GM19099 (cell line): ENCODE measurements around the gene NASP.

Experiments
- POLR2A ChIP-seq: IDR thresholded peaks from 3 replicates; pipeline ENCODE4 v1.6.1; 2011; ENCODE audit warnings: low read depth; ENCODE audit not compliant: insufficient read length; ENCODE audit errors: extremely low read depth

Gene NASP

DNA sequence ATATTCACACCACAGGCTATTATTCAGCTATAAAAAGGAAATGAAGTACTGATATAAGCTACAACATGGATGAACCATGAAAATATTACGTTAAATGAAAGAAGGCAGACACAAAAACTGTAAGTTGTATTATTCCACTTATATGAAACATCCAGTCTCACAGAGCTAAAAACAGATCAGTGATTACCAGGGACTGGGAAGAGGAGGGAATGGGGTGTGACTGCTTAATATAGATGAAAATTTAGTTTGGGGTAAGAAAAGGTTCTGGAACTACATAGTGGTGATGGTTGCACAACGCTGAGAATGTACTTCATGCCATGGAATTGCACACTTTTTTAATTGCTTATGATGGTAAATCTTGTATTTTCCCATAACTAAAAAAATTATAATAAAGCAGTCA is 83.0 kb downstream of the NASP start:
- no peak for TF ChIP-seq POLR2A

DNA sequence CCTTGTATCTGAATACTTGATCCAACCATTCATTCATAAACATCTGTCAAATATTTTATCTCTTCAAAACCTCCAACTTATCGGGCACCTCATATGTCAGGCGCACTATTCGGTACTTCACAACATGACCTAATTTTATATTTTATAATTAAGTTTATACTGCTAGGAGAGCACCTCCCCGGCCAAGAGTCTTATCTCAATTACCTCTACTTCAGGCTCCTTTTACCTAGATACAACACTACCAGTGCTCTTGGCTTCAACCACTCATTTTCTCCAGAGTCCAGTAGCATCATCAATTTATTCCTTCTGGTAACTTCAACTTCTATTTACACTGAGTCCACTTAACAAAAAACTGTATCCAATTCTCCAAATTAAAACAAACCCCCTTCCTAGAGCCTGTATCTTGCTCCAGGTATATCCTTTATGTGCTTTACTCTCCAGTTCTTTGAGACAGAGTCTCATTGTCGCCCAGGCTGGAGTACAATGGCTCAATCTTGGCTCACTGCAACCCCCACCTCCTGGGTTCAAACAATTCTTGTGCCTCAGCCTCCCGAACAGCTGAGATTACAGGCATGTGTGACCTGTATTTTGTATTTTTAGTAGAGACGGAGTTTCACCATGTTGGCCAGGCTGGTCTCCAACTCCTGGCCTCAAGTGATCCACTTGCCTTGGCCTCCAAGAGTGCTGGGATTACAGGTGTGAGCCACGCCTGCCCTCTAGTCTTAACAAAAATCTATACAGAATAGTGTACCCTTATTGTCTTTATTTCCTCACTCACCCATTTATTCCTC is 83.7 kb downstream of the NASP start:
- TF ChIP-seq POLR2A, result no peak
